ENCODE results near the gene ARSB. TPM values are rescaled to one million over a fixed set of nuclear protein-coding genes. Genes with fewer than 3 reads are reported as not detected.
A peak's percentile ranks its signal among the peaks of the same experiment; 100 is the strongest.

Gene ARSB
- total and polyA plus RNA-seq, 10 of the 15 experiments (the other 5 are each of a cell fraction or from before 2014, with no cell fraction given): 1.2 to 8.2 (median 6.1) TPM

- TF ChIP-seq ZNF217 (IDR thresholded peaks at IDR 0.05): peak; percentile 31; the same call in 1 of the 2 replicates
- peak; percentile 53; the same call in 1 of the 2 replicates for TF ChIP-seq JUNB (IDR thresholded peaks at IDR 0.05)
- TF ChIP-seq MEF2B (IDR thresholded peaks at IDR 0.05; ENCODE audit: partially characterized antibody, poor library complexity, severe bottlenecking): peak; percentile 58
- no peak for TF ChIP-seq ZNF592 (IDR thresholded peaks at IDR 0.05)
- TF ChIP-seq SP1 (IDR thresholded peaks at IDR 0.05; ENCODE audit: low read depth, low read length): no peak
- TF ChIP-seq TARDBP (IDR thresholded peaks at IDR 0.05; ENCODE audit: borderline replicate concordance): no peak
- TF ChIP-seq ATF2 (IDR thresholded peaks at IDR 0.05; ENCODE audit: low read length): peak; percentile 46; the same call in 1 of the 2 replicates
- no peak for TF ChIP-seq ETV6 (conservative IDR thresholded peaks at IDR 0.05 in 1 of 2, IDR thresholded peaks at IDR 0.05 in 1 of 2; ENCODE audit: borderline replicate concordance in 1 of 2, low read depth in 1 of 2)
- no peak for TF ChIP-seq ZBTB33 (IDR thresholded peaks at IDR 0.05)
- TF ChIP-seq HDGF (IDR thresholded peaks at IDR 0.05): no peak
- no peak for TF ChIP-seq KLF5 (IDR thresholded peaks at IDR 0.05; ENCODE audit: partially characterized antibody)
- peak; percentile 80 for TF ChIP-seq MEF2A (IDR thresholded peaks at IDR 0.05; ENCODE audit: insufficient read depth, low read depth, low read length)
- TF ChIP-seq IKZF1 (conservative IDR thresholded peaks at IDR 0.05): peak; percentile 25; the same call in 1 of the 2 replicates
- TF ChIP-seq RUNX3 (IDR thresholded peaks at IDR 0.05; ENCODE audit: low read length): peak; percentile 35; the same call in 1 of the 2 replicates
- TF ChIP-seq FOXM1 (IDR thresholded peaks at IDR 0.05; ENCODE audit: low read depth, low read length): peak; percentile 58; the same call in 1 of the 2 replicates
- 0 out of 2 replicates have a peak, but pooled peaks have one; percentile 22 for TF ChIP-seq RAD51 (IDR thresholded peaks at IDR 0.05)
- no peak for TF ChIP-seq SMAD5 (IDR thresholded peaks at IDR 0.05; ENCODE audit: low read depth)
- TF ChIP-seq CEBPZ (IDR thresholded peaks at IDR 0.05; ENCODE audit: low read depth, low read length): no peak
- TF ChIP-seq CHD2 (IDR thresholded peaks at IDR 0.05; ENCODE audit: borderline replicate concordance, low read depth, low read length): no peak
- TF ChIP-seq MYC (IDR thresholded peaks at IDR 0.05; ENCODE audit: insufficient read depth, insufficient read length, insufficient replicate concordance, low read length, severe bottlenecking): no peak
- TF ChIP-seq BACH1 (IDR thresholded peaks at IDR 0.05; ENCODE audit: borderline replicate concordance): no peak
These were observed 139.6 kb downstream of the ARSB start (continued) for GRCh38 chr5:78845470-78845869.

Measured in GM12878 (cell line).